Subcutaneous abdominal adipose tissue (tissue), 5 donors: ENCODE results near the gene ACAP2.
A peak's percentile ranks its signal among the peaks of the same experiment; 100 is the strongest.
"Not testable (repeated sequence)": the region's sequence is repeated elsewhere in the genome, so short reads cannot be mapped to it uniquely, and the experiment has no call there.

ENCODE experiments used
- H3K27ac ChIP-seq: one replicate; pipeline ENCODE4 v1.7.0; 2013; ENCODE audit warnings: low read depth, mild to moderate bottlenecking, inconsistent platforms, low read length, moderate library complexity
- H3K27me3 ChIP-seq, 5 donors: one replicate each; pipeline ENCODE4 v1.7.0; 2013; ENCODE audit warnings: low read length in 5 of 5, inconsistent platforms in 1 of 5; ENCODE audit not compliant: control insufficient read depth in 5 of 5, insufficient read depth in 4 of 5
- H3K36me3 ChIP-seq, 5 donors: one replicate each; pipeline ENCODE4 v1.7.0; 2013; ENCODE audit warnings: low read length in 5 of 5; ENCODE audit not compliant: control insufficient read depth in 5 of 5, insufficient read depth in 5 of 5
- H3K4me1 ChIP-seq, 5 donors: one replicate each; pipeline ENCODE4 v1.7.0; 2013; ENCODE audit warnings: low read length in 5 of 5, mild to moderate bottlenecking in 3 of 5, moderate library complexity in 1 of 5; ENCODE audit not compliant: control insufficient read depth in 5 of 5, insufficient read depth in 5 of 5
- H3K4me3 ChIP-seq, 5 donors: one replicate each; pipeline ENCODE4 v1.7.0; 2013; ENCODE audit warnings: low read length in 5 of 5, low read depth in 1 of 5
- H3K9ac ChIP-seq, 5 donors: one replicate each; pipeline ENCODE4 v1.7.0; 2013; ENCODE audit warnings: low read length in 5 of 5, mild to moderate bottlenecking in 4 of 5, moderate library complexity in 3 of 5
- H3K9me3 ChIP-seq, 5 donors: one replicate each; pipeline ENCODE4 v1.7.0; 2013; ENCODE audit warnings: low read length in 5 of 5; ENCODE audit not compliant: control insufficient read depth in 5 of 5
- donor health status: healthy.
- donor health status: healthy.
- donor health status: healthy.
- donor health status: healthy.
- donor health status: healthy.

Gene ACAP2

DNA sequence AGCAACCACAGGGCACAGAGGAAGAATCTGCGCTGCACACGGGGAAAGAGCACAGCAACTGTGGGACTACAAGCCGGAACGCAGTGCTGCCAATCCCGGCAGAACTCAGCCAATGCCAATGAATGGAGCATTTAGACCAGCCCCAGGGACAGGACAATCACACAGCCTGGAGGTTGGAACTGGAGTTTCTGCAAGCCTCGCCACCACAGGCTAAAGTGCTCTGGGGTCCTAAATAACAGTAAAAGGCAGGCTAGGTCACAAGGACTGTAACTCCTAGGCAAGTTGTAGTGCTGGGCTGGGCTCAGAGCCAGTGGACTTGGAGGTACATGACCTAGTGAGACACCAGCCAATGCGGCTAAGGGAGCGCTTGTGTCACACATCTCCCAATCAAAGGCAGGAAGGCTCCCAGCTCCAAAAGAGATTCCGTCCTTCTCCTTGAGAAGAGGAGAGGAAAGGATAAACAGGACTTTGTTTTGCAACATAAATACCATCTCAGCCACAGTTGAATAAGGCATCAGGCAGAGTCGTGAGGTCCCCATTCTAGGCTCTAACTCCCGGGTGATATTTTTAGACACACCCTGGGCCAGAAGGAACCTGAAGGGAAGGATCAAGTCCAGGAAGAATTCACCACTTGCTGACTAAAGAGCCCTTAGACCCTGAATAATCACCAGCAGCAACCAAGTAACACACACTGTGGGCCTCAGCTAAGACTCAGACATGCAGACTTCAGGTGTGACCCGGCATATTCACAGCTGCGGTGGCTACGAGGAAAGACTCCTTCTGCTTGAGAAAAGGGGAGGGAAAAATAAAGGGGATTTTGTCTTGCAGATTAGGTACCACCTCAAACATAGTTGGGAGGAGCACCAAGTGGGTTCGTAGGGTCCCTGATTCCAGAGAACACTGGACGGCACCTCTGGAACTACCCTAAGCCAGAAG is 86.4 kb downstream of the ACAP2 start:
- peaks cover 0 to 18% (median 6%) of the 10 kb centered on the region in 5 donors for H3K36me3 ChIP-seq
- H3K27ac ChIP-seq: no peak overlapping the region
- no peak overlapping the region for H3K9ac ChIP-seq
- no peaks in the 10 kb centered on the region for H3K9me3 ChIP-seq
- peak overlapping the region in 1 of 5 donors; percentile 30 for H3K4me3 ChIP-seq
- H3K4me1 ChIP-seq: peaks cover 0 to 9% (median 7%) of the 10 kb centered on the region in 5 donors
- H3K27me3 ChIP-seq: no peaks in the 10 kb centered on the region

GRCh38 chr3:195354009-195354408 is 88.8 kb downstream of the ACAP2 start:
- peaks cover 0 to 18% (median 6%) of the 10 kb centered on the region in 5 donors for H3K36me3 ChIP-seq
- H3K27me3 ChIP-seq, H3K4me3 ChIP-seq, H3K9me3 ChIP-seq, H3K9ac ChIP-seq, H3K27ac ChIP-seq, H3K4me1 ChIP-seq: not testable (repeated sequence)

- Histone ChIP-seq H3K36me3 (peaks cover 0 to 18% (median 6%) of the 10 kb centered on the region in 5 donors), H3K4me1 (peaks cover 0 to 9% (median 7%) of the 10 kb centered on the region in 5 donors), H3K4me3 (no peak overlapping the region), H3K9ac (no peak overlapping the region), H3K27me3 (no peaks in the 10 kb centered on the region), H3K9me3 (no peaks in the 10 kb centered on the region), H3K27ac (no peak overlapping the region)
These were observed 89.8 kb downstream of the ACAP2 start for GRCh38 chr3:195352895-195353488.

DNA sequence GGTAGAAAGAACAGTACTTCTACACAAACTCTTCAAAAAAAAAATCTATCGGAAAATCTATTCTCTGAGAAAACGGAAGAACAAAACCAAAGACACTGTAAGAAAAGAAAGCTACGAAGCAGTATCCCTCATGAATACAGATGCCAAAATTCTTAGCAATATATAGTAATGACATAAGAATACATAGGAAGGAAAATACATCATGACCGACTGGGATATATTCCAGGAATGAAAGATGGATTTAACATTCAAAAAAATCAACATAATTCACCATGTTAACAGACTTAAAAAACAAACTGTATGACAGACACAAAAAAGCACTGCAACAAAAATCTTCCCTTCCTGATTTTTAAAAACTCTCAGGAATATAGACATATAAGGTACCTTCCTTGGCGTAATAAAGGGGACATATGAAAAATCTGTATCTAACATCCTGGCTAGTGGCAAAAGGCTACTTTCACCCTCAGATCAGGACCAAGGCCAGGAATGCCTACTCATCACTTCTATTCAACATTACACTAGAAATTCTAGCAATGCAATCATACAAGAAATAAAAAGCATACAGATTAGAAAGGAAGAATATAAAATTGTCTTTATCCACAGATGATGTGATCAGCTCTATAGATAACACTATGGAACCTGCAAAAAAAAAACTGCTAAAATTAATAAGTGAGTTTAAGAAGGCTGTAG is 94.2 kb downstream of the ACAP2 start:
- Histone ChIP-seq H3K36me3 (peaks cover 0 to 5% (median under 1%) of the 10 kb centered on the region in 5 donors), H3K9ac (no peak overlapping the region), H3K27ac (no peak overlapping the region), H3K9me3 (no peaks in the 10 kb centered on the region), H3K4me3 (no peak overlapping the region), H3K4me1 (no peaks in the 10 kb centered on the region), H3K27me3 (no peaks in the 10 kb centered on the region)

- Histone ChIP-seq H3K27ac (no peak overlapping the region), H3K36me3 (peaks cover 3 to 31% (median 8%) of the 10 kb centered on the region in 5 donors), H3K9me3 (no peaks in the 10 kb centered on the region), H3K27me3 (no peaks in the 10 kb centered on the region), H3K4me1 (no peaks in the 10 kb centered on the region), H3K4me3 (no peak overlapping the region), H3K9ac (no peak overlapping the region)
These were observed 105.1 kb downstream of the ACAP2 start for GRCh38 chr3:195337747-195338146.

GRCh38 chr3:195334967-195335366 is 107.9 kb downstream of the ACAP2 start:
- no peak overlapping the region for H3K4me3 ChIP-seq
- H3K27ac ChIP-seq: no peak overlapping the region
- H3K9me3 ChIP-seq: no peaks in the 10 kb centered on the region
- H3K9ac ChIP-seq: no peak overlapping the region
- peaks cover 11 to 32% (median 24%) of the 10 kb centered on the region in 5 donors for H3K36me3 ChIP-seq
- H3K27me3 ChIP-seq: no peaks in the 10 kb centered on the region
- no peaks in the 10 kb centered on the region for H3K4me1 ChIP-seq

GRCh38 chr3:195319060-195319459 is 123.8 kb downstream of the ACAP2 start:
- Histone ChIP-seq H3K9ac (no peak overlapping the region), H3K4me3 (no peak overlapping the region), H3K36me3 (peaks cover 10 to 21% (median 12%) of the 10 kb centered on the region in 5 donors), H3K27me3 (no peaks in the 10 kb centered on the region), H3K9me3 (no peaks in the 10 kb centered on the region), H3K4me1 (no peaks in the 10 kb centered on the region), H3K27ac (no peak overlapping the region)

DNA sequence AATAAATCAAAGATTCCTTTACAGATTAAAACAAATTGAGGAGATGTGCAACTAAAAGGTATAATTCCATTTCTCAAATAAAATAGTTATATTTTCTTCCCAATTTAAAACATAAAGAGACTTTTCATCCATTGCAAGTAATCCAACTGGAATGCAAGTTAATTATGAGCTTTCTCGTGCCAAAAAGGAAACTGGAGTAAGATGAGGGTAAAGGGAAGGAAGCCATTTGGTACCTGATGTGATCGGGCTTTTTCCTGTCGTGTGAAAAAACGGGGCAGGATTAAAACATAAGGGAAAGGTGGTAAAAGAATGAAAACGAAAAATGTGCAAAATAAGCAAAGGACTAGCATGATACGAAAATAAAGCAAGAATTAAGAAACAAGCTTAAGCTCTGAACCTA is 130.1 kb downstream of the ACAP2 start:
- no peaks in the 10 kb centered on the region for H3K9me3 ChIP-seq
- no peak overlapping the region for H3K9ac ChIP-seq
- H3K4me3 ChIP-seq: no peak overlapping the region
- H3K36me3 ChIP-seq: peaks cover 0 to 12% (median 0%) of the 10 kb centered on the region in 5 donors
- no peak overlapping the region for H3K27ac ChIP-seq
- no peaks in the 10 kb centered on the region for H3K27me3 ChIP-seq
- peaks cover 0 to 8% (median 0%) of the 10 kb centered on the region in 5 donors for H3K4me1 ChIP-seq

GRCh38 chr3:195307711-195308110 is 135.1 kb downstream of the ACAP2 start:
- Histone ChIP-seq H3K27ac (no peak overlapping the region), H3K36me3 (peaks cover 15 to 30% (median 17%) of the 10 kb centered on the region in 5 donors), H3K4me3 (no peak overlapping the region), H3K9me3 (no peaks in the 10 kb centered on the region), H3K27me3 (no peaks in the 10 kb centered on the region), H3K4me1 (peaks cover 0 to 4% (median 0%) of the 10 kb centered on the region in 5 donors), H3K9ac (no peak overlapping the region)

GRCh38 chr3:195306369-195306768 is 136.5 kb downstream of the ACAP2 start:
- H3K9ac ChIP-seq: no peak overlapping the region
- no peaks in the 10 kb centered on the region for H3K9me3 ChIP-seq
- H3K4me3 ChIP-seq: no peak overlapping the region
- no peaks in the 10 kb centered on the region for H3K4me1 ChIP-seq
- H3K27ac ChIP-seq: no peak overlapping the region
- peaks cover 21 to 38% (median 24%) of the 10 kb centered on the region in 5 donors for H3K36me3 ChIP-seq
- H3K27me3 ChIP-seq: no peaks in the 10 kb centered on the region
